ENCODE results near the gene DLL4.

Gene DLL4

DNA sequence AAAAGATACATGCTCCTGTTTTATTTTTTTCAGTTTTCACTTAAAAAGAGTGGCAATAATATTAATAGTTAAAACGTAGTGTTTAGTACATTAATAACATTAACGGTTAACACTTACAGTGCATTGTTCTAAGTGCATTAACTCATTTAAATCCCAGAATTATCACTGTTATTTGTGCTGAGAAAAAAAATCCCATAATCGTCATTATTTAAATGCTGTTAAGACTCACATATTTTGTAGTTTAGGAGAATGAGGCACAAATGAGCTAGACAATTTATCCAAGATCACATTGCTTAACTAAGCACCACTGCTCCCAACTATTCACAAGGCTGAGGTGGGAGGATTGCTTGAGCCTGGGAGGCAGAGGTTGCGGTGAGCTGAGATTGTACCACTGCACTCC lies 59.0 kb downstream of the DLL4 start:
- WGBS (ENCODE audit: insufficient coverage), result 100% methylated on average over 1 of the region's 4 CpGs
- DNase-seq, result no peak
- no peak overlapping the region for H3K4me3 ChIP-seq (ENCODE audit: control insufficient read depth in 1 of 7, extremely low read depth in 1 of 7, insufficient read depth in 4 of 7, low read depth in 2 of 7, low read length in 6 of 7)
- peaks cover 29 to 75% (median 60%) of the 10 kb centered on the region in 4 experiments for H3K36me3 ChIP-seq (ENCODE audit: control insufficient read depth in 4 of 4, insufficient read depth in 4 of 4, low read length in 3 of 4)
- no peaks in the 10 kb centered on the region for H3K27me3 ChIP-seq (replicated peaks in 2 of 5; ENCODE audit: control insufficient read depth in 4 of 5, insufficient read depth in 5 of 5, low read length in 4 of 5)
- H3K4me1 ChIP-seq (ENCODE audit: control extremely low read depth in 1 of 4, control insufficient read depth in 4 of 4, insufficient read depth in 4 of 4, low read length in 3 of 4), result no peaks in the 10 kb centered on the region
- POLR2A ChIA-PET, result no interaction called here
- no peaks in the 10 kb centered on the region for H3K9me3 ChIP-seq (ENCODE audit: control extremely low read depth in 1 of 5, control insufficient read depth in 4 of 5, insufficient read depth in 2 of 5, low read depth in 1 of 5, low read length in 4 of 5)
- no peak overlapping the region for H3K27ac ChIP-seq (ENCODE audit: insufficient read depth in 1 of 2, low read depth in 1 of 2, low read length in 2 of 2, poor library complexity in 1 of 2, severe bottlenecking in 2 of 2)
- CTCF ChIA-PET, result interaction anchor here (1.0 to 1.3 kb wide), 4 partner anchors 12 to 93 kb away, joined by 3 to 4 read pairs (median 3); partner anchors contain the start of gene VPS18

All from common myeloid progenitor, CD34-positive (primary cell).